AML-193 (cell line): Measurements from ENCODE around the gene DARS2.

Source experiments
- DNase-seq, 2 experiments: peaks; one replicate each; lab custom pipeline; 2025; lab: John Stamatoyannopoulos, UW

The DARS2 gene

GRCh38 chr1:173886746-173887611 is 62.5 kb downstream of the DARS2 start:
- no peak for DNase-seq

- DNase-seq = no peak
These were observed 63.2 kb downstream of the DARS2 start for GRCh38 chr1:173887627-173888026.

GRCh38 chr1:173888749-173889148 is 64.3 kb downstream of the DARS2 start:
- DNase-seq = no peak

GRCh38 chr1:173889885-173890284 is 65.4 kb downstream of the DARS2 start:
- no peak for DNase-seq

GRCh38 chr1:173893611-173894010 is 69.1 kb downstream of the DARS2 start:
- DNase-seq = no peak

- DNase-seq = no peak
These were observed 69.7 kb downstream of the DARS2 start for GRCh38 chr1:173894189-173894588.

- no peak for DNase-seq
These were observed 76.0 kb downstream of the DARS2 start for GRCh38 chr1:173900427-173900826.

- no peak for DNase-seq
These were observed 76.5 kb downstream of the DARS2 start for GRCh38 chr1:173900992-173901391.

- no peak for DNase-seq
These were observed 79.5 kb downstream of the DARS2 start for GRCh38 chr1:173903827-173904531.
